ENCODE measurements around the gene MDGA2. TPM values are rescaled to one million over a fixed set of nuclear protein-coding genes. Genes with fewer than 3 reads are reported as not detected.

The MDGA2 gene
- total and polyA plus RNA-seq, 8 donors: 0.14 to 2.9 TPM; not detected in 6

GRCh38 chr14:47439953-47440352 is 235.5 kb downstream of the MDGA2 start:
- H3K9me3 ChIP-seq: no peaks in the 10 kb centered on the region
- no peak overlapping the region for H3K27ac ChIP-seq
- 31 to 70% (median 65%) methylated on average over 2 of the region's 2 CpGs for WGBS, 5 donors
- H3K36me3 ChIP-seq: no peaks in the 10 kb centered on the region
- no peaks in the 10 kb centered on the region for H3K27me3 ChIP-seq
- intact Hi-C loops (cut with DNase I; ENCODE audit: low total_unique reads): no loop called here
- TF ChIP-seq POLR2AphosphoS5 (IDR thresholded peaks at IDR 0.05): no peak
- no peak for TF ChIP-seq EP300 (IDR thresholded peaks at IDR 0.05)
- TF ChIP-seq CTCF (IDR thresholded peaks at IDR 0.05): no peak
- TF ChIP-seq POLR2A (IDR thresholded peaks at IDR 0.05): no peak
- peaks cover 0 to 12% (median 3%) of the 10 kb centered on the region in 4 donors for H3K4me1 ChIP-seq
- H3K4me3 ChIP-seq: no peak overlapping the region
- no peak for DNase-seq

- Histone ChIP-seq H3K9me3 (no peaks in the 10 kb centered on the region), H3K4me1 (peaks cover 0 to 12% (median 3%) of the 10 kb centered on the region in 4 donors), H3K36me3 (no peaks in the 10 kb centered on the region), H3K4me3 (no peak overlapping the region), H3K27ac (no peak overlapping the region), H3K27me3 (no peaks in the 10 kb centered on the region)
- peak in 1 of 2 donors; percentile 33 for DNase-seq
- WGBS, 5 donors: 11 to 31% (median 13%) methylated on average over 1 of the region's 1 CpG
- TF ChIP-seq CTCF (IDR thresholded peaks at IDR 0.05): no peak
- TF ChIP-seq POLR2A (IDR thresholded peaks at IDR 0.05): no peak
- no peak for TF ChIP-seq POLR2AphosphoS5 (IDR thresholded peaks at IDR 0.05)
- no peak for TF ChIP-seq EP300 (IDR thresholded peaks at IDR 0.05)
- intact Hi-C loops (cut with DNase I; ENCODE audit: low total_unique reads): no loop called here
These were observed 236.7 kb downstream of the MDGA2 start for GRCh38 chr14:47438650-47439140.

- H3K36me3 ChIP-seq: no peaks in the 10 kb centered on the region
- TF ChIP-seq CTCF (IDR thresholded peaks at IDR 0.05): no peak
- no peak for TF ChIP-seq EP300 (IDR thresholded peaks at IDR 0.05)
- no peak for TF ChIP-seq POLR2AphosphoS5 (IDR thresholded peaks at IDR 0.05)
- TF ChIP-seq POLR2A (IDR thresholded peaks at IDR 0.05): no peak
- H3K27me3 ChIP-seq: no peaks in the 10 kb centered on the region
- DNase-seq: no peak
- no peak overlapping the region for H3K4me3 ChIP-seq
- peaks cover 0 to 12% (median 3%) of the 10 kb centered on the region in 4 donors for H3K4me1 ChIP-seq
- WGBS, 5 donors: 33 to 51% (median 39%) methylated on average over 1 of the region's 1 CpG
- intact Hi-C loops (cut with DNase I; ENCODE audit: low total_unique reads): no loop called here
- H3K27ac ChIP-seq: no peak overlapping the region
- H3K9me3 ChIP-seq: no peaks in the 10 kb centered on the region
These were observed 240.0 kb downstream of the MDGA2 start for GRCh38 chr14:47435331-47435965.

- no peaks in the 10 kb centered on the region for H3K9me3 ChIP-seq
- intact Hi-C loops (cut with DNase I; ENCODE audit: low total_unique reads): no loop called here
- H3K36me3 ChIP-seq: no peaks in the 10 kb centered on the region
- H3K4me3 ChIP-seq: no peak overlapping the region
- TF ChIP-seq EP300 (IDR thresholded peaks at IDR 0.05): no peak
- no peak for TF ChIP-seq POLR2AphosphoS5 (IDR thresholded peaks at IDR 0.05)
- no peak for TF ChIP-seq POLR2A (IDR thresholded peaks at IDR 0.05)
- no peak for TF ChIP-seq CTCF (IDR thresholded peaks at IDR 0.05)
- no peak for DNase-seq
- no peaks in the 10 kb centered on the region for H3K27me3 ChIP-seq
- 57 to 74% (median 70%) methylated on average over 2 of the region's 2 CpGs for WGBS, 5 donors
- no peaks in the 10 kb centered on the region for H3K4me1 ChIP-seq
- no peak overlapping the region for H3K27ac ChIP-seq
These were observed 247.8 kb downstream of the MDGA2 start for GRCh38 chr14:47427629-47428028.

All from stomach (tissue), 9 donors.